ACC112 (cell line): Measurements from ENCODE around the gene ELP6.
"Not testable (repeated sequence)": the region's sequence is repeated elsewhere in the genome, so short reads cannot be mapped to it uniquely, and the experiment has no call there.

Source experiments
- H2AFZ ChIP-seq: fragments of 200-600 bp; sonication (generic); one replicate; pipeline ENCODE4 v1.6.0; 2017; ENCODE audit warnings: antibody characterized with exemption, low read length; ENCODE audit not compliant: unreplicated experiment
- H3K27ac ChIP-seq: fragments of 200-600 bp; sonication (generic); 2 replicates; pipeline ENCODE4 v1.5.1; 2014; ENCODE audit warnings: low read depth, mild to moderate bottlenecking, antibody characterized with exemption, low read length, moderate library complexity
- H3K27me3 ChIP-seq: fragments of 200-600 bp; sonication (generic); 2 replicates; pipeline ENCODE4 v1.6.1; 2014; ENCODE audit warnings: mild to moderate bottlenecking, antibody characterized with exemption, low read length, moderate library complexity, mixed read lengths; ENCODE audit not compliant: insufficient read depth
- H3K36me3 ChIP-seq: fragments of 200-600 bp; sonication (generic); 2 replicates; pipeline ENCODE4 v1.6.1; 2016; ENCODE audit warnings: mild to moderate bottlenecking, antibody characterized with exemption, low read length, moderate library complexity, mixed read lengths; ENCODE audit not compliant: insufficient read depth
- H3K4me1 ChIP-seq: fragments of 200-600 bp; sonication (generic); one replicate; pipeline ENCODE4 v1.6.1; 2016; ENCODE audit warnings: low read length, mixed read lengths; ENCODE audit not compliant: insufficient read depth, unreplicated experiment, control insufficient read depth
- H3K4me3 ChIP-seq: fragments of 200-600 bp; sonication (generic); 2 replicates; pipeline ENCODE4 v1.5.1; 2014; ENCODE audit warnings: mild to moderate bottlenecking, low read depth, low read length
- H3K79me2 ChIP-seq: fragments of 200-600 bp; sonication (generic); one replicate; pipeline ENCODE4 v1.6.0; 2016; ENCODE audit warnings: low read length; ENCODE audit not compliant: control insufficient read depth, unreplicated experiment, insufficient read depth

The ELP6 gene

GRCh38 chr3:47481763-47482162, 31.7 kb downstream of the ELP6 start:
- H3K36me3 ChIP-seq, H3K4me3 ChIP-seq, H3K27ac ChIP-seq: not testable (repeated sequence)

DNA sequence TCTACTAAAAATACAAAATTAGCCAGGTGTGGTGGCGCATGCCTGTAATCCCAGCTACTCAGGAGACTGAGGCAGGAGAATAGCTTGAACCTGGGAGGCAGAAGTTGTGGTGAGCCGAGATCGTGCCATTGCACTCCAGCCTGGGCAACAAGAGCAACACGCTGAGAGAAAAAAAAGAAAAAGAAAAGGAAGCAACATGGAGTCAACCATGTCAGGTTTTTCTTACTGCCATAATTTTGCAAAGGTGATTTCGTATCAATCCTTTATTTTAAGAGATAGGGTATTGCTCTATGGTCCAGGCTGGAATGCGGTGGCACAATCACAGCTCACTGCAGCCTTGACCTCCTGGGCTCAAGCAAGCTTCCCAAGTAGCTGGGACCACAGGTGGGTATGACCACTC, 33.2 kb downstream of the ELP6 start:
- not testable (repeated sequence) for H2AFZ ChIP-seq, H3K27ac ChIP-seq

More at GRCh38 chr3:47481763-47482162, 31.7 kb downstream of the ELP6 start:
- not testable (repeated sequence) for H3K27me3 ChIP-seq, H3K4me1 ChIP-seq, H2AFZ ChIP-seq, H3K79me2 ChIP-seq

GRCh38 chr3:47479826-47480160, 33.7 kb downstream of the ELP6 start:
- H3K4me3 ChIP-seq, result no peak overlapping the region
- H3K36me3 ChIP-seq, result no peaks in the 10 kb centered on the region
- H3K4me1 ChIP-seq, result peaks cover 9% of the 10 kb centered on the region
- H3K27ac ChIP-seq, result no peak overlapping the region
- no peak overlapping the region for H2AFZ ChIP-seq
- H3K27me3 ChIP-seq, result no peaks in the 10 kb centered on the region
- H3K79me2 ChIP-seq, result peaks cover 9% of the 10 kb centered on the region

More for the DNA sequence above, 33.2 kb downstream of the ELP6 start:
- H3K36me3 ChIP-seq, H3K4me3 ChIP-seq, H3K79me2 ChIP-seq, H3K27me3 ChIP-seq, H3K4me1 ChIP-seq: not testable (repeated sequence)

DNA sequence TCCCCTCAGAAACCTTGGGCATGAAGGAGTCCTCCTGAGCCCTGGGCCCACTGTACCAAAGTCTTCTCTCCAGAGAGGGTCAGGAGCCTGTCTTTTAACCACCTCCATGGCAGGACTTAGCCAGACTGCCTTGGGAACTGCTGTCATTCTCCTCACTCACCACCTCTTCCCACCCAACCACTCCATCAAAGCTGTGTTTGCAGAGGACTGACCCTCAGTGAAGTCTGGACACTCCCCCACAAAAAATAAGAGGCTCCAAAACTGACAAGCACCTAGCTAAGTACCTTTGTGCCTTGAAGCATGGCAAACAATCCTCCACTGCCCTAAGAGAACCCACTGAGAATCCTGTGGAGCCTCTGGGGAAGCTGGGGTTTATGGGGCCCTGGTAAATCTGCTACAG, 35.5 kb downstream of the ELP6 start:
- no peak overlapping the region for H2AFZ ChIP-seq
- no peak overlapping the region for H3K27ac ChIP-seq
- no peaks in the 10 kb centered on the region for H3K36me3 ChIP-seq
- H3K4me3 ChIP-seq, result no peak overlapping the region
- H3K4me1 ChIP-seq, result peaks cover 9% of the 10 kb centered on the region
- no peaks in the 10 kb centered on the region for H3K27me3 ChIP-seq
- peaks cover 22% of the 10 kb centered on the region for H3K79me2 ChIP-seq

GRCh38 chr3:47476644-47477199, 36.8 kb downstream of the ELP6 start:
- Histone ChIP-seq H3K27me3 (no peaks in the 10 kb centered on the region), H3K36me3 (no peaks in the 10 kb centered on the region), H3K79me2 (peaks cover 28% of the 10 kb centered on the region), H3K27ac (no peak overlapping the region), H2AFZ (peak overlapping the region; percentile 79), H3K4me3 (peak overlapping the region; percentile 99), H3K4me1 (peaks cover 9% of the 10 kb centered on the region)

DNA sequence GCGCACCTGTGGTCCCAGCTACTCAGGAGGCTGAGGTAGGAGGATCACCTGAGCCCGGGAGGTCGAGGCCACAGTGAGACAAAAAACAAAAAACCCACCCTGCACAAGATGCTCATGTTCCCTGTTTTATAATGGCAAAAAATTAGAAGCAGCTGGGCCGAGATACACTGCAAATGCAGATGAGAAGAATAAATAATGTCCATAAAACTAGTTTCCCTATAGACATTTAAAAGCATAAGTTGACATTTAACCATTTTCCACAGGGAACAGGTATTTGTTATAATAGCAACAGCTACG, 37.2 kb downstream of the ELP6 start:
- Histone ChIP-seq H3K27ac (0 out of 2 replicates have a peak overlapping the region, but pooled peaks have one; percentile 13), H3K4me3 (peak overlapping the region; percentile 99), H3K79me2 (peaks cover 31% of the 10 kb centered on the region), H3K4me1 (peaks cover 9% of the 10 kb centered on the region), H2AFZ (peak overlapping the region; percentile 79), H3K36me3 (no peaks in the 10 kb centered on the region), H3K27me3 (no peaks in the 10 kb centered on the region)

DNA sequence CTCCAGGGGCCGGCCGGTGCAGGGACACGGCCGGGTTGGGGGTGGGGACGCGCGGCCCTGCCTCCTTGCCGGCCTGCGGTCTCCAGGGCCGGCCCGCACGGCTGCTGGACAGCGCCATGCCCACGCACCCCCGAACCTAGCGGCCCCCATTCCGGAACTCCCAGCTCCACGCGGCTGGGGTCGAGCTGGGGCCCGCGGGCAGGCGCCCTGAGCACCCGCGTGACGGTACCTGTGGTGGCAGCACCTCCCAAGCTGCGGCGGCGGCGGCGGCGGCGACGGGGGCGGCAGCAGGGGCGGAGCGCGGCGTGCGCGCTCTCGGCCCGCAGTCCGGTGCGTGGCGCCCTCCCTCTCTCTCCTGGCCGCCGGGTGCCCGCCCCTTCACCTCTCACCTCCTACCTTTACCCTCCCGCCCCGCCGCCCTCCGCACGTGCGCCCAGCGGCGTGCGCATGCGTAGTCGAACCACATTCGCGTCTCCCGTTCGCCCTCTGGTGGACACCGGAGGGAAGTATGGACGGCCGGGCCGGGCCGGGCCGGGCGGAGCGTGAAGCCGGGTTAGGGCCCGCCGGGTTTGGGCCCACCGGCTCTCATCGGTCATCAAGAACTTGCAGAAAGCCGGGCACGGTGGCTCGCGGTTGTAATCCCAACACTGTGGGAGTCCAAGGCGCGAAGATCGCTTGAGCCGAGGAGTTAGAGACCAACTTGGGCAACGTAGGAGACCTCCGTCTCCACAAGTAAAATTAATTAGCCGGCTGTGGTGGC, 37.8 kb downstream of the ELP6 start, which contains the start of gene SCAP:
SCAP (minus strand) TSS at position 372 of the 760 bp plus-strand sequence. CDS start 32,948 bp downstream, outside the sequence.
- H3K27ac ChIP-seq, result peak within 1 kb of the TSS; percentile 13; the same call in 1 of the 2 replicates
- H3K79me2 ChIP-seq, result peaks cover 33% of the 10 kb centered on the region
- H2AFZ ChIP-seq, result peak within 1 kb of the TSS; percentile 87

DNA sequence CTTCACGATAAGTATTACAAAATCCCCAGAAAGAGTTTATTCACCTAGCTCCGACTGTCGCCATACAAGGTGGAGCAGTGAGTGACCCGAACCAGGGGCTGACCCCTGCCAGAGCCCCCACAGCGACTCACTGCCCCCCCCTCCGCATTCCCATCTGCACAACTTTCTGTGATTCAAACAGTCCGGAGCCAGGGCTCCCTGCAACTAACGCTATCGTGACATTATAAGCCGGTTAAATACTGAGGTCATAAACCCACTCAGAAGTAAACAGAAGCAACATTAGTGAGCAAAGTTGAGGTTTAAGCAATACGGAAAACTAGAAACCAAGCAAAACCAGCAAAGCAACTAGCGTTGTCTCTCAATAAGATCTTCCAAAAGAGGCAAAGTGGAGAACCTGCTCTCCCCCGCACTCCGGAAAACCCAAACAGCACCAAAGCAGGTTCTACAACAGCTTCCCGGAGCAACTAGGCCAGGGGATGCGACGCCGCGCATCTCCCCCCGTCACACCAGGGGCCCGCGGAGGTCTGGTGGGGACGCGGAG, 38.4 kb downstream of the ELP6 start:
- Histone ChIP-seq H3K36me3 (no peaks in the 10 kb centered on the region), H2AFZ (peak overlapping the region; percentile 87), H3K4me3 (peak overlapping the region; percentile 99), H3K27ac (peak overlapping the region; percentile 3; the same call in 1 of the 2 replicates), H3K27me3 (no peaks in the 10 kb centered on the region), H3K4me1 (peaks cover 9% of the 10 kb centered on the region), H3K79me2 (peaks cover 37% of the 10 kb centered on the region)

More for the DNA sequence above, 37.8 kb downstream of the ELP6 start, which contains the start of gene SCAP:
- Histone ChIP-seq H3K27me3 (no peaks in the 10 kb centered on the region), H3K4me3 (peak within 1 kb of the TSS; percentile 99), H3K4me1 (peaks cover 9% of the 10 kb centered on the region), H3K36me3 (no peaks in the 10 kb centered on the region)

DNA sequence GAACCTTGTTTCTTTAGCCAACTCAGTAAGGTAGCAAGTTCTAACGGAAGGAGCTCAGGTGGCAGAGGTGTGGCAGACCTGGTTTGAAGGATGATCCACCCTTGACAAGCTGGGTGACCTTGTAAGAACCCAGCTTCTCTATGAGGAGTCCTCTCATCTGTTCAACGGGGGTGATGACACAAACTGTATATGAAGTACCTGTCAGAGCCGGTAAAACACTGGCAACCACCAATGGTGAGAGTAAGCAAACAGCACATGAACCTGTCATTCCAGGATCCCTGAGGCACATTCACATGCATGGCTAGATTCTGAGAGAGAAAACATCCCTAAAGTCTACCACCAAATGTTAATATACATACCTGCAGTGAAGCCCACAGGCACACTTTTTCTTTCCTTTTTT, 40.1 kb downstream of the ELP6 start:
- peaks cover 9% of the 10 kb centered on the region for H3K4me1 ChIP-seq
- H3K79me2 ChIP-seq, result peaks cover 47% of the 10 kb centered on the region
- H3K36me3 ChIP-seq, result no peaks in the 10 kb centered on the region
- H3K27me3 ChIP-seq, result no peaks in the 10 kb centered on the region
- H3K4me3 ChIP-seq, result no peak overlapping the region; the same call in 1 of the 2 replicates
- H2AFZ ChIP-seq, result no peak overlapping the region
- H3K27ac ChIP-seq, result no peak overlapping the region

- H3K79me2 ChIP-seq, result peaks cover 51% of the 10 kb centered on the region
- no peak overlapping the region for H2AFZ ChIP-seq
- H3K27me3 ChIP-seq, result no peaks in the 10 kb centered on the region
- no peak overlapping the region for H3K4me3 ChIP-seq
- no peaks in the 10 kb centered on the region for H3K4me1 ChIP-seq
- no peak overlapping the region for H3K27ac ChIP-seq
- no peaks in the 10 kb centered on the region for H3K36me3 ChIP-seq
Measured at GRCh38 chr3:47469616-47470015, 43.9 kb downstream of the ELP6 start.

DNA sequence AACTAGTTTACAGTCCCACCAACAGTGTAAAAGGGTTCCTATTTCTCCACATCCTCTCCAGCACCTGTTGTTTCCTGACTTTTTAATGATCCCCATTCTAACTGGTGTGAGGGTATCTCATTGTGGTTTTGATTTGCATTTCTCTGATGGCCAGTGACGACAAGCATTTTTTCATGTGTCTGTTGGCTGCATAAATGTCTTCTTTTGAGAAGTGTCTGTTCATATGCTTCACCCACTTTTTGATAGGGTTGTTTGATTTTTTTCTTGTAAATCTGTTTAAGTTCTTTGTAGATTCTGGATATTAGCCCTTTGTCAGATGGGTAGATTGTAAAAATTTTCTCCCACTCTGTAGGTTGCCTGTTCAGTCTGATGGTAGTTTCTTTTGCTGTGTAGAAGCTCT, 45.2 kb downstream of the ELP6 start:
- H3K79me2 ChIP-seq, result peaks cover 43% of the 10 kb centered on the region
- H3K36me3 ChIP-seq, H3K4me3 ChIP-seq, H2AFZ ChIP-seq, H3K27me3 ChIP-seq, H3K27ac ChIP-seq, H3K4me1 ChIP-seq: not testable (repeated sequence)
